ENCODE results near the gene ERV3-1.
A peak's percentile ranks its signal among the peaks of the same experiment; 100 is the strongest.

The ERV3-1 gene

DNA sequence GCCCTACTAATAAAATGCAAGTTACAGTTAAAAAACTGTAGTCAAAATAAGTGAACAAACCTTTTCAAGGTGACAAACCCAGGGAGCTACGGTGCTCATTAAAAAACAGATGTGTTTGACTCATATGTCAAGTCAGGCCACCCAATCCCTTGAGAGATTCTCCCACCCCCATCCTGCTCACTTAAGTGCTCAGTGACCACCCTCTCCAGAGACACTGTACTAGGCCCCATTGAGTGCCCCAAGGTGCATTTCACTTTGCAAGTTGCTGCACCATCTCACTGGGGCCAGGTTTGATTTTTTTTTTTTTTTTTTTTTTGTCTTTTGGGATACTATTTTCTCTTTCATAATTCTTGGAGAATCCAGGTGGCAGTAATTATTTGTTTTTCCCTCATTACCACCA is 1.9 kb downstream of the ERV3-1 start:
- Histone ChIP-seq H3K27ac (replicated peaks) (no peak overlapping the region), H3K27me3 (ENCODE audit: insufficient read depth, poor library complexity, severe bottlenecking) (no peaks in the 10 kb centered on the region), H3K4me3 (replicated peaks; ENCODE audit: insufficient read depth, low read length) (no peak overlapping the region)
- DNase-seq (ENCODE audit: low read depth in 1 of 2, low spot score in 1 of 2), result no peak
- TF ChIP-seq SPI1 (IDR thresholded peaks at IDR 0.05; ENCODE audit: borderline replicate concordance, low read depth), result no peak
- TF ChIP-seq GABPA (IDR thresholded peaks at IDR 0.05; ENCODE audit: low read depth), result no peak
- no peak for TF ChIP-seq POLR2AphosphoS5 (IDR thresholded peaks at IDR 0.05; ENCODE audit: low read depth)

DNA sequence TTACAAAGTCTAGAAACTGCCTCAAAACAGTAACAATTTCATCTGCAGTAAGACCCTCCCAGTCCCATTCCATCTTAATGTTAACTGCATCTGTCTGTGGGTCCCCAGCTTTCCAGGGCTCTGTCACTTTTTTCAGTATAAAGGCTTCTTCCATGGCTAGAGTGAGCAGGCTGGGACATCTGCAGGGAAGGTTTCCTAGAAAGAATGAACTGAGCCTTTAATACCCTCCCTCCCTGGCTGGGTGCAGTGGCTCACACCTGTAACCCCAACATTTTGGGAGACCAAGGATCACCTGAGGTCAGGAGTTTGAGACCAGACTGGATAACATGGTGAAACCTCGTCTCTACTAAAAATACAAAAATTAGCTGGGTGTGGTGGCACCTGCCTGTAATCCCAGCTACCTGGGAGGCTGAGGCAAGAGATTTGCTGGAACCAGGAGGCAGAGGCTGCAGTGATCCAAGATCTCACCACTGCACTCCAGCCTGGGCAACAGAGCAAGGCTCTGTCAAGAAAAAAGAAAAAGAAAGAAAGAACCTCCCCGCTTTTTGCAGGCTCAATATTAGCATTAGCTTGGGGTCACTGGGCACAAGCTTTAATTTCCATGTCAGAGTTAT is 3.4 kb downstream of the ERV3-1 start:
- TF ChIP-seq POLR2AphosphoS5 (IDR thresholded peaks at IDR 0.05; ENCODE audit: low read depth), result no peak
- no peak for TF ChIP-seq GABPA (IDR thresholded peaks at IDR 0.05; ENCODE audit: low read depth)
- no peak for TF ChIP-seq SPI1 (IDR thresholded peaks at IDR 0.05; ENCODE audit: borderline replicate concordance, low read depth)
- TF ChIP-seq, protein P1, sequence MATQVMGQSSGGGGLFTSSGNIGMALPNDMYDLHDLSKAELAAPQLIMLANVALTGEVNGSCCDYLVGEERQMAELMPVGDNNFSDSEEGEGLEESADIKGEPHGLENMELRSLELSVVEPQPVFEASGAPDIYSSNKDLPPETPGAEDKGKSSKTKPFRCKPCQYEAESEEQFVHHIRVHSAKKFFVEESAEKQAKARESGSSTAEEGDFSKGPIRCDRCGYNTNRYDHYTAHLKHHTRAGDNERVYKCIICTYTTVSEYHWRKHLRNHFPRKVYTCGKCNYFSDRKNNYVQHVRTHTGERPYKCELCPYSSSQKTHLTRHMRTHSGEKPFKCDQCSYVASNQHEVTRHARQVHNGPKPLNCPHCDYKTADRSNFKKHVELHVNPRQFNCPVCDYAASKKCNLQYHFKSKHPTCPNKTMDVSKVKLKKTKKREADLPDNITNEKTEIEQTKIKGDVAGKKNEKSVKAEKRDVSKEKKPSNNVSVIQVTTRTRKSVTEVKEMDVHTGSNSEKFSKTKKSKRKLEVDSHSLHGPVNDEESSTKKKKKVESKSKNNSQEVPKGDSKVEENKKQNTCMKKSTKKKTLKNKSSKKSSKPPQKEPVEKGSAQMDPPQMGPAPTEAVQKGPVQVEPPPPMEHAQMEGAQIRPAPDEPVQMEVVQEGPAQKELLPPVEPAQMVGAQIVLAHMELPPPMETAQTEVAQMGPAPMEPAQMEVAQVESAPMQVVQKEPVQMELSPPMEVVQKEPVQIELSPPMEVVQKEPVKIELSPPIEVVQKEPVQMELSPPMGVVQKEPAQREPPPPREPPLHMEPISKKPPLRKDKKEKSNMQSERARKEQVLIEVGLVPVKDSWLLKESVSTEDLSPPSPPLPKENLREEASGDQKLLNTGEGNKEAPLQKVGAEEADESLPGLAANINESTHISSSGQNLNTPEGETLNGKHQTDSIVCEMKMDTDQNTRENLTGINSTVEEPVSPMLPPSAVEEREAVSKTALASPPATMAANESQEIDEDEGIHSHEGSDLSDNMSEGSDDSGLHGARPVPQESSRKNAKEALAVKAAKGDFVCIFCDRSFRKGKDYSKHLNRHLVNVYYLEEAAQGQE (IDR thresholded peaks at IDR 0.05; ENCODE audit: insufficient replicate concordance, low read depth), result no peak
- TF ChIP-seq, protein P2, sequence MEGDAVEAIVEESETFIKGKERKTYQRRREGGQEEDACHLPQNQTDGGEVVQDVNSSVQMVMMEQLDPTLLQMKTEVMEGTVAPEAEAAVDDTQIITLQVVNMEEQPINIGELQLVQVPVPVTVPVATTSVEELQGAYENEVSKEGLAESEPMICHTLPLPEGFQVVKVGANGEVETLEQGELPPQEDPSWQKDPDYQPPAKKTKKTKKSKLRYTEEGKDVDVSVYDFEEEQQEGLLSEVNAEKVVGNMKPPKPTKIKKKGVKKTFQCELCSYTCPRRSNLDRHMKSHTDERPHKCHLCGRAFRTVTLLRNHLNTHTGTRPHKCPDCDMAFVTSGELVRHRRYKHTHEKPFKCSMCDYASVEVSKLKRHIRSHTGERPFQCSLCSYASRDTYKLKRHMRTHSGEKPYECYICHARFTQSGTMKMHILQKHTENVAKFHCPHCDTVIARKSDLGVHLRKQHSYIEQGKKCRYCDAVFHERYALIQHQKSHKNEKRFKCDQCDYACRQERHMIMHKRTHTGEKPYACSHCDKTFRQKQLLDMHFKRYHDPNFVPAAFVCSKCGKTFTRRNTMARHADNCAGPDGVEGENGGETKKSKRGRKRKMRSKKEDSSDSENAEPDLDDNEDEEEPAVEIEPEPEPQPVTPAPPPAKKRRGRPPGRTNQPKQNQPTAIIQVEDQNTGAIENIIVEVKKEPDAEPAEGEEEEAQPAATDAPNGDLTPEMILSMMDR (IDR thresholded peaks at IDR 0.05; ENCODE audit: insufficient read depth, low read length), result no peak

DNA sequence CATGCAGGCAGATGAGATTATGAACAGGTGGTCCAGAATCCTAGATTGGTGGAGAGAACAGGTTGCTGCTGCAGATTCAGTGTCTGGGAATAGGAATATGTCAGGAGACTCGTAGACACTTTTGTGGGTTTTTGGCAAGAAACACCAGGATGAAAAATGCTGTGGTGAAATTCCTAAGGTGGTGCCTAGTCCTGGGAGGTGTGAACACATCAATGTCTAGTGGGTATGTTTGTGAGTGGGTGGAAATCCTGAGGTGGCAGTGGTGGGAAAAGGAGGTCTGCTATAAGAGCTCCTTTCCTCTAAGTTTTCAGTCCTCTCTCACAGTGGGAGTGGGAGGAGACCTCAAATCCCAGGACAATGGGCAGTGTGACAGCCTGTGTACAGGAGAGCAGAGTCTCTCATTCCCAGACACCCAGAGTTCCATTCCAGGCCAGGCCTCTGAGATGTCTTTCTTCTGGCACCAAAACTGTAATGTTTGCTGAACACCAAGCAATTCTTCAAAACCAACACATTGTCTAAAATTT is 5.1 kb downstream of the ERV3-1 start:
- H3K27me3 ChIP-seq (ENCODE audit: insufficient read depth, poor library complexity, severe bottlenecking), result no peaks in the 10 kb centered on the region
- no peak for DNase-seq (ENCODE audit: low read depth in 1 of 2, low spot score in 1 of 2)
- no peak overlapping the region for H3K4me3 ChIP-seq (replicated peaks; ENCODE audit: insufficient read depth, low read length)
- peak overlapping the region; percentile 95 for H3K27ac ChIP-seq (replicated peaks)
- TF ChIP-seq, protein P1 (IDR thresholded peaks at IDR 0.05; ENCODE audit: insufficient replicate concordance, low read depth), result no peak
- TF ChIP-seq SPI1 (IDR thresholded peaks at IDR 0.05; ENCODE audit: borderline replicate concordance, low read depth) (no peak), GABPA (IDR thresholded peaks at IDR 0.05; ENCODE audit: low read depth) (no peak)

More for the DNA sequence above, 3.4 kb downstream of the ERV3-1 start:
- DNase-seq (ENCODE audit: low read depth in 1 of 2, low spot score in 1 of 2), result no peak
- H3K27me3 ChIP-seq (ENCODE audit: insufficient read depth, poor library complexity, severe bottlenecking), result no peaks in the 10 kb centered on the region
- no peak overlapping the region for H3K4me3 ChIP-seq (replicated peaks; ENCODE audit: insufficient read depth, low read length)
- H3K27ac ChIP-seq (replicated peaks), result no peak overlapping the region

DNA sequence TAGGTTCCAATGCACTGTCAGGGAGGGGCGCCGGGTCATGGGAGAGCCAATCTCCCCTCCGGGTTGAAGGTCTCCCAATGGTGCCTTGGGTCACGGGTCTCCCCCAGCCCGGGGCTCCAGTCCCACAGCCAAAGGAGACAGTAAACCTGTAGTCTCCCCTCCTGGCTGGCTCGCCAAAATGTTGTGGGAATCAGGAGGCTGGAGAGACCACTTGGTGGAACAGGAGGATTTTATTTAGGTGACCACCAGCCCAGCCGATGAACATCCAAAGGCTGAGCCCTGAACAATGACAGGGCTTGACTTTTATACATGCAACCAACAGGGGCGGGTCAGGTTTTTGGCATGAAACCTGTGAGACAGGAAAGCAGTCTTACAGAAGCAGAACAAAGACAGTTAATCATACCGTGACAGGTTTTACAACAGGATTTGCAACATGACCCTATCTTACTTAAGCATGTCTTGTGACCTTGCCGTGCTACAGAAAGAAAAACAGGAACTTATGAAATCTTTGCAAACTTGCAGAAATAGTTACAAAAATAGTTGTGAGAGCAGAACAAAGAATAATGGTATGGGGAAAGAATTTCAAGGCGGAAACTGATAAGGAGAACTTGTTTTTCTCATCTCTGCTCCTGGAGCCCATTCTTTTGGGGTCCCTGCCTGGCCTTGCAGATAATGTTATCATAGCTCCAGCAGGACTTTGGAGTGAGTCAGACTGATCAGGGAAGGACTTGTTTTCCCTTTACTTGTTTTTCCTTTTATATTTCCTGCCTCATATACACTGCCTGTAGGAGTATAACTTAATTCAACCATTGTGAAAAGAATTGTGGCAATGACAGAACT is 7.1 kb downstream of the ERV3-1 start:
- peak overlapping the region; percentile 95 for H3K27ac ChIP-seq (replicated peaks)
- no peak overlapping the region for H3K4me3 ChIP-seq (replicated peaks; ENCODE audit: insufficient read depth, low read length)
- TF ChIP-seq, protein P2 (IDR thresholded peaks at IDR 0.05; ENCODE audit: insufficient read depth, low read length), result no peak
- TF ChIP-seq SPI1 (IDR thresholded peaks at IDR 0.05; ENCODE audit: borderline replicate concordance, low read depth), result peak; percentile 21; the same call in 1 of the 2 replicates
- TF ChIP-seq GABPA (IDR thresholded peaks at IDR 0.05; ENCODE audit: low read depth), result peak; percentile 43; the same call in 1 of the 2 replicates
- peak; percentile 84 for TF ChIP-seq POLR2AphosphoS5 (IDR thresholded peaks at IDR 0.05; ENCODE audit: low read depth)
- TF ChIP-seq, protein P1 (IDR thresholded peaks at IDR 0.05; ENCODE audit: insufficient replicate concordance, low read depth), result no peak
- H3K27me3 ChIP-seq (ENCODE audit: insufficient read depth, poor library complexity, severe bottlenecking), result no peaks in the 10 kb centered on the region
- peak; percentile 76 to 88 for DNase-seq (ENCODE audit: low read depth in 1 of 2, low spot score in 1 of 2)

All from HL-60 (cell line).